ENCODE data around the gene ZNG1F. TPM values are rescaled to one million over a fixed set of nuclear protein-coding genes. Genes with fewer than 3 reads are reported as not detected.
"Not testable (repeated sequence)": the region's sequence is repeated elsewhere in the genome, so short reads cannot be mapped to it uniquely, and the experiment has no call there.

ZNG1F gene
- polyA plus RNA-seq, 4 donors, result 16.1 to 28.2 (median 17.1) TPM

GRCh38 chr9:41123812-41124211, 65.3 kb downstream of the ZNG1F start:
- not testable (repeated sequence) for DNase-seq (ENCODE audit: low read depth in 4 of 4, low spot score in 2 of 4)

DNA sequence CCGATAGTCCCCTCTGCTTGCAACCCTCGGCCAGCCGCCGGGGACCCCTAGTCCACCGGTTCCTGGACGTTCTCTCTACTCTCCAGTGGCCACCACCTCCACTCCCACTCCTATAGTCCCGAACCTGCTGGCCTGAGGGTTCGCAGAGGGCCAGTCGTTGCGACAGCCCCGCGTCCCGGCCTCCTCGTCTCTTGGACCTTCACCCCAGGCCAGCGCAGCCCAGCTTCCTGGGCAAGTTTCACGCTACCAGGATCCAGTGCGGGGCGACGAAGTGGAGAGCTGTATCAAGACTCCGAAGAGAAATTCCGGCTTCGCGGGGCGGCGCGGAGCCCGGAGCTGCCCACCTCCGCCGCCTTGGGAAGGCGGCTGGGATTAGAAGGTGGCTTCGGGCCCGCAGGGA, 65.7 kb downstream of the ZNG1F start:
- not testable (repeated sequence) for DNase-seq (ENCODE audit: low read depth in 4 of 4, low spot score in 2 of 4)

DNA sequence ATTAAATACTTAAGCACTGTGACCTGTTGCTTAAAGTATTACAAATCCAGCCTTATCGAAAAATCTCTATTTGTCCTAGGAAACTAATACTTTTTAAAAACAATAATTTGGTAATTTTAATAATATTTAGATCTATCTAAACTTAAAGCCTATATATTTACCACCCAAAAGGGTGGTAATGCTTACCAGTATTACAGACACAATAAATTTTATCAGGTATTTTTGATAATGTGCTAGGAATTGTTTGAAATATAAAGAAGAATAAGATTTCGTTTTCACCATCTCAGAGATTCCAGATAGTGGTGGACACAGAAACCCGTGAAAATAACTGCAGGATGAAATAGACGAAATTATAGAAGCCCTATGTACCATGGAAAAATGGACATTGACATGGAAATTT, 68.4 kb downstream of the ZNG1F start:
- DNase-seq (ENCODE audit: low read depth in 4 of 4, low spot score in 2 of 4), result not testable (repeated sequence)

GRCh38 chr9:41119719-41120118, 69.4 kb downstream of the ZNG1F start:
- not testable (repeated sequence) for DNase-seq (ENCODE audit: low read depth in 4 of 4, low spot score in 2 of 4)

- not testable (repeated sequence) for DNase-seq (ENCODE audit: low read depth in 4 of 4, low spot score in 2 of 4)
Observed at GRCh38 chr9:41119311-41119710, 69.8 kb downstream of the ZNG1F start.

- not testable (repeated sequence) for DNase-seq (ENCODE audit: low read depth in 4 of 4, low spot score in 2 of 4)
Observed at GRCh38 chr9:41113348-41113747, 75.8 kb downstream of the ZNG1F start.

DNA sequence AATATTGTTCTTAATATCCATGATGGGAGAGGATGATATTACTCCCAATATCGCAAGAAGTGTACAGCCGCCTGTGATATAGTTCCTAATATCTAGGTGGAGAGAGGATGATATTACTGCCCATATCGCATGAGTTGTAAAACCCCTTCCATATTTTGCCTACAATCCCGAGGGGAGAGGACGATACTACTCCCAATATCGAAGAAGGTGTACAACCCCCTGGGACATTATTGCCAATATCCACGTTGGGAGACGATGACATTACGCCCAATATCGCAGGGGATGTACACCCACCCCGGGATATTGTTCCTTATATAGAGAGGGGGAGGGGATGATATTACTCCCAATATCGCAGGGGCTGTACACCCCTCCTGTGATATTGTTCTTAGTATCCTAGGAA, 77.7 kb downstream of the ZNG1F start:
- DNase-seq (ENCODE audit: low read depth in 4 of 4, low spot score in 2 of 4), result not testable (repeated sequence)

- not testable (repeated sequence) for DNase-seq (ENCODE audit: low read depth in 4 of 4, low spot score in 2 of 4)
Observed at GRCh38 chr9:41110913-41111312, 78.2 kb downstream of the ZNG1F start.

- DNase-seq (ENCODE audit: low read depth in 4 of 4, low spot score in 2 of 4), result not testable (repeated sequence)
Observed at GRCh38 chr9:41109253-41109652, 79.9 kb downstream of the ZNG1F start.

- DNase-seq (ENCODE audit: low read depth in 4 of 4, low spot score in 2 of 4), result not testable (repeated sequence)
Observed at GRCh38 chr9:41108816-41109215, 80.3 kb downstream of the ZNG1F start.

DNA sequence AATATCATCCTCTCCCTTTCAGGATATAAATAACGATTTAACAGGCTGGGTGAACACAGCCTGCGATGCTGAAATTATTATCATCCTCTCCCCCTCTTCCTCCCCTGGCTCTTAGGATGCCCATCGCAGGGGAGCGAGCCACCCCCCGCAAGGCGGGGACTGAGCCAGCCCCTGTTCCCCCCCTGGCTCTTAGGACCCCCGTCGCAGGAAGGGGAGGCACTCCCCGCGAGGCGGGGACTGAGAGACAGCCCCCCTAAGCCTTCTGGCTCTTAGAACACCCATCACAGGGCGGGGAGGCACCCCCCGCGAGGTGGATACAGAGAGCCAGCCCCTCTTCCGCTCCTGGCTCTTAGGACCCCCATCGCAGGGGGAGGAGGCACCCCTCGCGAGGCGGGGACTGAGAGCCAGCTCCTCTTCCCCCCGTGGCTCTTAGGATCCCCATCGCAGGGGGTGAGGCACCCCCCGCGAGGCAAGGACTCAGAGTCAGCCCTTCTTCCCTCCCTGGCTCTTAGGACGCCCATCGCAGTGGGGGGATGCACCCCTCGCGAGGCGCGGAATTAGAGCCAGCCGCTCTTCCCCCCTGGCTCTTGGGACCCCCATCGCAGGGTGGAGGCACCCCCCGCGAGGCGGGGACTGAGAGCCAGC, 82.5 kb downstream of the ZNG1F start:
- not testable (repeated sequence) for DNase-seq (ENCODE audit: low read depth in 4 of 4, low spot score in 2 of 4)

- not testable (repeated sequence) for DNase-seq (ENCODE audit: low read depth in 4 of 4, low spot score in 2 of 4)
Observed at GRCh38 chr9:41105557-41106253, 83.4 kb downstream of the ZNG1F start.

- DNase-seq (ENCODE audit: low read depth in 4 of 4, low spot score in 2 of 4), result not testable (repeated sequence)
Observed at GRCh38 chr9:41104542-41104941, 84.6 kb downstream of the ZNG1F start.

DNA sequence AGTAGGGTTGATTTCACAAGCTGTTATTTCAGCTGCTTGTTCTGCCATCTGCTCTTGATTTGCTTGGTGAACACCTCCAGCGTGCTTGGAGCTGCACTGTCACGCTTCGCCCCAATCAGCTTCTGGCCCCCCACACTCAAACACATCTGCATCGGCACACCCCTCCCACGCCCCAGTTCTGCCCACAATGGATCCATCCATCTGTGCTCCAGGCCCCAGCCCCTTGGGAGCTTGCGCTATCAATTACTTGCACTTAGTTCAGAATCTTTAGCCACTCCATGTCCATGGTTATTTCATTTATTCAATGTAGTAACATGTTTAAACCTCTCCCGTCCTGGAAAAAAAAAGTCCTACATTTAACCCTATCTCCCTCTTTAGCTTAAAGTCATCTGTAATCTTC, 88.6 kb downstream of the ZNG1F start:
- DNase-seq (ENCODE audit: low read depth in 4 of 4, low spot score in 2 of 4), result not testable (repeated sequence)

- DNase-seq (ENCODE audit: low read depth in 4 of 4, low spot score in 2 of 4), result not testable (repeated sequence)
Observed at GRCh38 chr9:41098759-41099158, 90.4 kb downstream of the ZNG1F start.

- not testable (repeated sequence) for DNase-seq (ENCODE audit: low read depth in 4 of 4, low spot score in 2 of 4)
Observed at GRCh38 chr9:41095060-41095459, 94.1 kb downstream of the ZNG1F start.

GRCh38 chr9:41094010-41094773, 94.9 kb downstream of the ZNG1F start:
- not testable (repeated sequence) for DNase-seq (ENCODE audit: low read depth in 4 of 4, low spot score in 2 of 4)

DNA sequence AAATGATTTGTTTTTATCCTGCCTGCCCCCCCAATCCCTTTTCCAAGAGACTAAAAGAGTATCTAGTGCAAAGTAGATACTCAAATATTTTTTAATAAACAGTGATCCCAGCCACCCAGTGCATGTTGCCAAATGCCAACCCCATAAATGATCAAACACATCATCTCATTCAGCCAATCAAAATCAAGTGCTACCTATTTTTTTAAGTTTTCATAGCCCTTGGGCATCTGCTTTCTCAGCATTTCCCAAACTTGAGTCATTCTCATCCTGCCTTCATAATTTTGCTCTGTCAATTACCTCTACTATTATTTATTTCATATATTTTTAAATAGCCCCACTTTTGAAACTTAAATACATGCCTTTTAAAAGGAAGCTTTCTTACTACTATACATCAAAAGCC, 98.2 kb downstream of the ZNG1F start:
- DNase-seq (ENCODE audit: low read depth in 4 of 4, low spot score in 2 of 4), result not testable (repeated sequence)

GRCh38 chr9:41090386-41090785, 98.7 kb downstream of the ZNG1F start:
- not testable (repeated sequence) for DNase-seq (ENCODE audit: low read depth in 4 of 4, low spot score in 2 of 4)

GRCh38 chr9:41088450-41089059, 100.6 kb downstream of the ZNG1F start:
- DNase-seq (ENCODE audit: low read depth in 4 of 4, low spot score in 2 of 4), result not testable (repeated sequence)

DNA sequence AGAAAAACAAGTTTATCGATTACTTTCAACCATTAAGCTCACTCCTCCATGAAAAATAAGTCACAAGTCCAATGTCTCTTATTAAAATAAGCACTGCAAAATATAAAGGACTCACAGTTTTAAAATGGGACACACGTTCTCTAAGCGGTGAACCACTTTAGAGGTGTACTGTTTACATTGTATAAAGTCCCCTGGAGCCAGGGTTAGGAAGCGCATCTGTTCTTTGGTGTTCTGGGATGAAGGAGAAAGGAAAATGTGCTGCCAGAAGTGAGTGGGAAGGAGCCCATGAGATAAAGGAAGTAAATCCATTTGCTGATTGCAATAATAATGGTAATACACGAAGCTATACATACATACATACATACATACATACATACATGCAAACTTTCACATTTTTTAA, 101.2 kb downstream of the ZNG1F start:
- DNase-seq (ENCODE audit: low read depth in 4 of 4, low spot score in 2 of 4), result not testable (repeated sequence)
